Activated CD8-positive, alpha-beta T cell treated with anti-CD3 and anti-CD28 coated beads, Interleukin-2, amount 10 ng/mL, durations not matched to agents 7 days and 5 days (primary cell): ENCODE data around the gene DOCK3. TPM values are rescaled to one million over a fixed set of nuclear protein-coding genes. Genes with fewer than 3 reads are reported as not detected.
"Not testable (repeated sequence)": the region's sequence is repeated elsewhere in the genome, so short reads cannot be mapped to it uniquely, and the experiment has no call there.

Source experiments
- ATAC-seq: fragments of 150-1000 bp; cut with Tn5 transposase; one replicate; pipeline ENCODE4 v1.10.0; 2021; ENCODE audit warnings: moderate library complexity
- CTCF ChIA-PET: fragments of 350-600 bp; sonication (Branson Sonifier 250); formaldehyde crosslinking; loops from one replicate; lab custom pipeline; 2021; ENCODE audit warnings: antibody characterized with exemption; lab: Charles Lee
- POLR2A ChIA-PET: fragments of 350-600 bp; sonication (Branson Sonifier 250); formaldehyde crosslinking; loops from one replicate; lab custom pipeline; 2021; ENCODE audit warnings: antibody characterized with exemption; lab: Charles Lee
- DNase-seq: peaks from one replicate; pipeline ENCODE4 v3.0.0-alpha.2; 2020
- H3K27ac Mint-ChIP-seq: one replicate; pipeline ENCODE4 v1.8.0; 2021; ENCODE audit warnings: mild to moderate bottlenecking, mixed read lengths
- H3K27me3 Mint-ChIP-seq: one replicate; pipeline ENCODE4 v1.8.0; 2021; ENCODE audit warnings: low read depth, mixed read lengths
- H3K36me3 Mint-ChIP-seq: one replicate; pipeline ENCODE4 v1.8.0; 2021; ENCODE audit warnings: low read depth, mixed read lengths
- H3K4me1 Mint-ChIP-seq: one replicate; pipeline ENCODE4 v1.8.0; 2021; ENCODE audit warnings: low read depth, mixed read lengths
- H3K4me3 Mint-ChIP-seq: one replicate; pipeline ENCODE4 v1.8.0; 2021; ENCODE audit warnings: mild to moderate bottlenecking, mixed read lengths
- H3K9me3 Mint-ChIP-seq: one replicate; pipeline ENCODE4 v1.8.0; 2022; ENCODE audit warnings: mixed read lengths; ENCODE audit not compliant: insufficient read depth
- total RNA-seq, 2 experiments: library from RNA; stranded (reverse); gene quantifications; one replicate each; pipeline ENCODE4 v1.2.3, GENCODE V29; 2021

The DOCK3 gene
- total RNA-seq, 2 experiments from 2014 or later: 3.2 to 3.4 TPM

DNA sequence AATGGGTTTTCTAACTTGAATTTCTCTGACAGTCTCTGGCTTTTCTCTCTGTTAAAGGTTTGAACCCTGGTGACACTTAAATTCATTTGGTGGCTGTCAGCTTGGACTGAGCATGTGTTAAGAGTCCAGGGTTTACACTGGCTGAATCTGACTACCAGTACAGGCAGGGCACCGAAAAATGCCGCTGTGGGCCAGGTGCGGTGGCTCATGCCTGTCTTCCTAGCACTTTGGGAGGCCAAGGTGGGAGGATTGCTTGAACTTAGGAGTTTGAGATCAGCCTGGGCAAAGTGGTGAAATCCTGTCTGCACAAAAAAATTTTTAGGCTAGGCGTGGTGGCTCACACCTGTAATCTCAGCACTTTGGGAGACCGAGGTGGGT is 712.1 kb downstream of the DOCK3 start:
- H3K9me3 Mint-ChIP-seq: no peaks in the 10 kb centered on the region
- H3K4me3 Mint-ChIP-seq: peak overlapping the region; percentile 100
- ATAC-seq (no peak), DNase-seq (no peak)
- CTCF ChIA-PET: interaction anchor here (1.2 to 8.4 kb wide), 4 partner anchors 112 to 777 kb away, joined by 3 to 106 read pairs (median 4); partner anchors contain the start of genes DOCK3 and MAPKAPK3
- no peaks in the 10 kb centered on the region for H3K27me3 Mint-ChIP-seq
- POLR2A ChIA-PET: interaction anchor here (4.0 kb wide), 1 partner anchor 113 kb away, joined by 18 read pairs; the partner anchor contains the start of gene DCAF1
- peaks cover 62% of the 10 kb centered on the region for H3K4me1 Mint-ChIP-seq
- peaks cover 49% of the 10 kb centered on the region for H3K36me3 Mint-ChIP-seq
- peak overlapping the region; percentile 99 for H3K27ac Mint-ChIP-seq

DNA sequence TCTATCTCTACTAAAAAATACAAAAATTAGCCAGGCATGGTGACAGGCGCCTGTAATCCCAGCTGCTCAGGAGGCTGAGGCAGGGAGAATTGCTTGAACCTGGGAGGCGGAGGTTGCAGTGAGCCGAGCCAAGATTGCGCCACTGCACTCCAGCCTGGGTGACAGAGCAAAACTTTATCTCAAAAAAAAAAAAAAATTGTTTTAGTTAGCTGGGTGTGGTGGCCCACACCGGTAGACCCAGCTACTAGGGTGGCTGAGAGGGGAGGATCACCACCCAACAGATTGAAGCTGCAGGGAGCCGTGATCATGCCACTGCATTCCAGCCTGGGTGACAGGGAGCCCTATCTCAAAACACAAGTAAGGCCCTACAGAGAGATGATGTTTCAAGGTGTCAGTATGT is 712.6 kb downstream of the DOCK3 start:
- POLR2A ChIA-PET: interaction anchor here (4.0 kb wide), 1 partner anchor 113 kb away, joined by 18 read pairs; the partner anchor contains the start of gene DCAF1
- CTCF ChIA-PET: interaction anchor here (0.6 to 8.4 kb wide), 6 partner anchors 47 to 777 kb away, joined by 3 to 106 read pairs (median 6); partner anchors contain the start of gene MAPKAPK3
- DNase-seq, ATAC-seq, H3K27me3 Mint-ChIP-seq, H3K9me3 Mint-ChIP-seq: not testable (repeated sequence)
- Mint-ChIP-seq H3K4me3 (peak overlapping the region; percentile 100), H3K27ac (peak overlapping the region; percentile 99), H3K36me3 (peaks cover 51% of the 10 kb centered on the region), H3K4me1 (peaks cover 64% of the 10 kb centered on the region)

DNA sequence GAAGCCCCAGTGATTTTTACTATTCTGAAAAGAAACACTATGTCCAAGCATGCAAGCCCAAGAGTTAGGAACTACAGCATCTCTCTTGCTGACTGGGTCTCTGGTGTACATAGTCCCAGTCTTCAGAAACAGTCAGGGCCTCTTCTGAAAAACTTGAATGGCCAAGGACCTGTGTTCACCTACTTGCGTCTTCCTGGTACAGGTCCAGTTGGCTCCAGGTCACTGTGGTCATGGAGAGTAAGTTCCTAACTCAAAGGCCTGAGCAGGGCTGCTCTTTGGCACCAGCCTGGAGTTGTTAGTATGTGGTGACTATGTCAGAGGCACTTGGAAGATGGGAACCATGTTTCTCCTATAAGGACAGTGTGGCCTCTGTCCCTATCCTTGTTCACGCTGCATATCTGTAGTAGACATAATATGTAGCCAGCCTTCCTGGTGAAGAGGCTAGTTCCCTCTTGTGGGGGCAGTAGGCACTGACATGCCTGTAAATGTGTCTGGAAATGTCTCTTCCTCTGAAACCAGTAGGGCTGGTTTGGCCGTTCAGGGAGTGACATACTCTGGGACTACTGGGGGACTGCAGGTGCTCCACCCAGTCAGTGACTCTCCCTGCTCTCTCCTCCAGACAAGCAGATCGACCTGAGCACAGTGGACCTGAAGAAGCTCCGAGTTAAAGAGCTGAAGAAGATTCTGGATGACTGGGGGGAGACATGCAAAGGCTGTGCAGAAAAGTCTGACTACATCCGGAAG is 713.7 kb downstream of the DOCK3 start:
- POLR2A ChIA-PET: no interaction called here

DNA sequence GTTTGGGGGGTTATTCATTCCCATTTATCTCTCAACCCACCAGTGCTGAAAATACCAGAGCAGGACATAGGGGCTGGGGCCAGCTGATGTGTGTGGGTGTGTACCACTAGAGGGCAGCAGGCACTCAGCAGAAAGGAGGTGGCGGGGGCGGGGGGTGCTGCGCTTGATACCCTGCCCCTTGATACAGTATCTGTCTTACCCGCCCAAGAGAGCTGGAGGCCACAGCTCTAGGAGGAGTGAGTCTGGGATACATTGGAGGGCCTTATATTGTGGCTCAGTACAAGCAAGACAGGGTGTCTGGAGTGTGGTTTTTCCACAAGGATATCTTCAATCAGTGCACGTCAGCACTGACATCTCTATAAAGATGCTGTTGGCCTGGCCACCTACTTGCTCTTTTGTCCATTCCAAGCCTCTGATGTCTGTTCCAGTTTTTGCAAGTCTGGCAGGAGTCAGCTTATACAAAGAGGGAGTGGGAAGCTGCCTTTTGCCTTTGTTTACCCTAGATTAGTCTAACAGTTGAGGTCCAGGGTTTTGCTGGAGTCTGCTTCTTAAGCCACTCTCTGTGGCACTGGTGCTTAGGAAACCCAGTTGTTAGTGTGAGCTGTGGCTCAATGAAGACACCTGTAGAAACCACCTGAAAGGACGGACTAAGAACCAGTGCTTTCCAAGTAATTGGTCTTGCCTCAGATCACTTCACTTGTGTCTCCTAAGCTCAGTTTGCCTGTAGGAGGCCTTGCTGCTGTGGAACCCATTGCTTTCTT is 714.9 kb downstream of the DOCK3 start:
- CTCF ChIA-PET: interaction anchor here (0.7 to 8.4 kb wide), 32 partner anchors 8 to 820 kb away, joined by 3 to 106 read pairs (median 4); partner anchors contain the start of genes CISH, DCAF1, HEMK1 and MAPKAPK3
- no peak for ATAC-seq
- Mint-ChIP-seq H3K9me3 (no peaks in the 10 kb centered on the region), H3K27ac (no peak overlapping the region), H3K36me3 (peaks cover 60% of the 10 kb centered on the region), H3K4me1 (peaks cover 70% of the 10 kb centered on the region), H3K27me3 (no peaks in the 10 kb centered on the region), H3K4me3 (no peak overlapping the region)
- POLR2A ChIA-PET: interaction anchor here (2.3 kb wide), 1 partner anchor 778 kb away, joined by 5 read pairs; the partner anchor contains the start of gene CISH
- DNase-seq: peak; percentile 71

More for the DNA sequence above, 713.7 kb downstream of the DOCK3 start:
- DNase-seq (no peak), ATAC-seq (no peak)
- CTCF ChIA-PET: interaction anchor here (1.0 to 8.4 kb wide), 24 partner anchors 8 to 819 kb away, joined by 3 to 106 read pairs (median 8); partner anchors contain the start of genes DCAF1, HEMK1, MAPKAPK3 and TEX264
- Mint-ChIP-seq H3K4me3 (peak overlapping the region; percentile 9), H3K4me1 (peaks cover 69% of the 10 kb centered on the region), H3K27me3 (no peaks in the 10 kb centered on the region), H3K9me3 (no peaks in the 10 kb centered on the region), H3K27ac (peak overlapping the region; percentile 20), H3K36me3 (peaks cover 58% of the 10 kb centered on the region)

DNA sequence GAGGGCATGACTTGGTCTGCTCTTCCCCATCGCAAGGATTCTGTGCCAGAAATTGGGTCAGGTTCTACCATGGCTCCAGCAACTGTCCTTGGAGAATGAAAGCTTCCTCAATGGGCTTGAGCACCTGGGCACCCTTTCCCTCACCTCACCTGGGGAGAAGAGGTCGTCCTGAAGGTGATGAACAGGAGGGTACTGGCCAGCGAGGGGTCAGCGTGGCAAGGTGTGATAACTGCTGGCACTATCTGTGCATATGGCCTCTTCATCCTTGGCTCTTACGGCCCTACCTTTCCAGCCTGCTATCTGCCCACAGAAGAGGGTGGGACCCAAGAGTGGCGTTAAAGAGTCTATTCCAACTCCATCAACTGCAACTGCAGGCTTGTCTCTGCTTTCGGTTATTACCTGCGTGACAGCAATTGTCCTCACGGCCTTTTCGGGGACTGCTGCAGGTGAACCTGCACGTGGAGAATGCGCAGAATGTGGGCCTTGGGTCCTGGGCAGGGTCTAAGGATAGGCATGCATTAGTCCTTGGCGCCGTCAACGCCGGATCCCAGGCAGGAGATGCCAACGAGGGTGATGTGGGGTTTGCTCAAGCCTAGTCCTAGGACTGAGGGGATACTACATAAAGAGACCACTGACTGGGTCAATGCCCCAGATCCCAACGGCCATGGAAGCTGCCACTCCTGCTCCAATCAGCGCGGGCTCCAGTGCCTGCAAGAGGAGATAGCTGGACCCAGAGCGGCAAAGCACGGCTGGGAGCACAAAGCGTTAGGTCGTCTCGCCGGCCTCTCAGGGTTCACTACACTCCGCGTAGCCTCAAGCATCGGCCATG is 715.7 kb downstream of the DOCK3 start:
- Mint-ChIP-seq H3K9me3 (no peaks in the 10 kb centered on the region), H3K4me3 (peak overlapping the region; percentile 69), H3K4me1 (peaks cover 78% of the 10 kb centered on the region), H3K27ac (peak overlapping the region; percentile 71), H3K27me3 (no peaks in the 10 kb centered on the region), H3K36me3 (peaks cover 66% of the 10 kb centered on the region)
- ChIA-PET CTCF (interaction anchor here (0.6 to 8.4 kb wide), 26 partner anchors 10 to 821 kb away, joined by 3 to 106 read pairs (median 6); partner anchors contain the start of genes CISH, DCAF1, HEMK1 and MAPKAPK3), POLR2A (interaction anchor here (2.3 kb wide), 1 partner anchor 779 kb away, joined by 5 read pairs; the partner anchor contains the start of gene CISH)
- ATAC-seq (no peak), DNase-seq (no peak)

DNA sequence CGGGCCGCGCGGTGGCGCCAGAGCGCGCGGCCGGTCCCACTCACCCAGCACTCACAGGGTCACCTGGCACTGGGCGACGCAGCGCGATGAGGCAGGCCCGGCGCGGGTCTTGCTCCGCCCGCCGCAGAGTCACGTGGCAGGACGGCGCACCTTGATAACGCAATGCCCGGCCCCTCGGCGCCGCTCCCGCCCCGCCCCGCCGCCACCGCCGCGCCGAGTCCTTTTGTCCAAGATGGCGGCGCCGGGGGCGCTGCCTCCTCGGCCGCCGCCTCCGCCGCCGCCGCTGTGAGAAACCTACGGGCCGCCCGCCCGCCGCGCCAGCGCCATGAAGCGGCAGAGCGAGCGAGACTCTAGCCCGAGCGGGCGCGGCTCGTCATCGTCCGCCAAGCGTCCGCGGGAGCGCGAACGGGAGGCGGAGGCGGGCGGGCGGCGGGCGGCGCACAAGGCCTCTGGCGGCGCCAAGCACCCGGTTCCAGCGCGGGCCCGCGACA is 716.4 kb downstream of the DOCK3 start, which contains the start of gene RBM15B:
RBM15B (plus strand) TSS at position 211 of the 491 bp plus-strand sequence; CDS start at position 326, 115 bp downstream.
- POLR2A ChIA-PET: interaction anchor here (0.5 to 2.3 kb wide), 2 partner anchors 759 to 779 kb away, joined by 3 to 5 read pairs; partner anchors contain the start of gene CISH
- Mint-ChIP-seq H3K36me3 (peaks cover 61% of the 10 kb centered on the region), H3K9me3 (no peaks in the 10 kb centered on the region), H3K4me3 (peak within 1 kb of the TSS; percentile 83), H3K27me3 (no peaks in the 10 kb centered on the region), H3K27ac (peak within 1 kb of the TSS; percentile 94), H3K4me1 (peaks cover 79% of the 10 kb centered on the region)
- peak; percentile 98 for DNase-seq
- peak; percentile 95 for ATAC-seq
- CTCF ChIA-PET: interaction anchor here (1.2 to 8.4 kb wide), 9 partner anchors 11 to 775 kb away, joined by 3 to 106 read pairs (median 21); partner anchors contain the start of genes DCAF1, MAPKAPK3 and TEX264

DNA sequence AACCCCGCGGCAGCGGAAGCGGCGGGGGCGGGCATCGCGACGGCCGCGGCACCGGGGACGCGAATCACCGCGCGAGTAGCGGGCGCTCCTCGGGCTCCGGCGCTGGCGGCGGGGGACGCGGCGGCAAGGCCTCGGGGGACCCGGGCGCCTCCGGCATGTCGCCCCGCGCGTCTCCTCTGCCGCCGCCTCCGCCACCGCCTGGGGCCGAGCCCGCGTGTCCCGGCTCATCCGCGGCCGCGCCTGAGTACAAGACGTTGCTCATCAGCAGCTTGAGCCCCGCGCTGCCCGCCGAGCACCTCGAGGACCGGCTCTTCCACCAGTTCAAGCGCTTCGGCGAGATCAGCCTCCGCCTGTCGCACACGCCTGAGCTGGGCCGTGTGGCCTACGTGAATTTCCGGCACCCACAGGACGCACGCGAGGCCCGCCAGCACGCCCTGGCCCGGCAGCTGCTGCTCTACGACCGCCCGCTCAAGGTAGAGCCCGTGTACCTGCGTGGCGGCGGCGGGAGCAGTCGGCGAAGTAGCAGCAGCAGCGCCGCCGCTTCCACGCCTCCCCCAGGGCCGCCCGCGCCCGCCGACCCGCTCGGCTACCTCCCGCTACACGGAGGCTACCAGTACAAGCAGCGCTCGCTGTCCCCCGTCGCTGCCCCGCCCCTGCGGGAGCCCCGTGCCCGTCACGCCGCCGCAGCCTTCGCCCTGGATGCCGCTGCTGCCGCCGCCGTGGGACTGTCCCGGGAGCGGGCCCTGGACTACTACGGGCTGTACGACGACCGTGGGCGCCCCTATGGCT is 717.0 kb downstream of the DOCK3 start:
- DNase-seq (peak; percentile 67), ATAC-seq (peak; percentile 17)
- Mint-ChIP-seq H3K27ac (peak overlapping the region; percentile 94), H3K9me3 (no peaks in the 10 kb centered on the region), H3K4me3 (peak overlapping the region; percentile 83), H3K4me1 (peaks cover 79% of the 10 kb centered on the region), H3K27me3 (no peaks in the 10 kb centered on the region), H3K36me3 (peaks cover 61% of the 10 kb centered on the region)
- POLR2A ChIA-PET: interaction anchor here (0.5 to 0.6 kb wide), 2 partner anchors 278 to 760 kb away, joined by 3 read pairs; no protein-coding TSS in a partner anchor
- CTCF ChIA-PET: interaction anchor here (1.1 to 3.2 kb wide), 4 partner anchors 8 to 291 kb away, joined by 3 to 21 read pairs (median 4); no protein-coding TSS in a partner anchor

DNA sequence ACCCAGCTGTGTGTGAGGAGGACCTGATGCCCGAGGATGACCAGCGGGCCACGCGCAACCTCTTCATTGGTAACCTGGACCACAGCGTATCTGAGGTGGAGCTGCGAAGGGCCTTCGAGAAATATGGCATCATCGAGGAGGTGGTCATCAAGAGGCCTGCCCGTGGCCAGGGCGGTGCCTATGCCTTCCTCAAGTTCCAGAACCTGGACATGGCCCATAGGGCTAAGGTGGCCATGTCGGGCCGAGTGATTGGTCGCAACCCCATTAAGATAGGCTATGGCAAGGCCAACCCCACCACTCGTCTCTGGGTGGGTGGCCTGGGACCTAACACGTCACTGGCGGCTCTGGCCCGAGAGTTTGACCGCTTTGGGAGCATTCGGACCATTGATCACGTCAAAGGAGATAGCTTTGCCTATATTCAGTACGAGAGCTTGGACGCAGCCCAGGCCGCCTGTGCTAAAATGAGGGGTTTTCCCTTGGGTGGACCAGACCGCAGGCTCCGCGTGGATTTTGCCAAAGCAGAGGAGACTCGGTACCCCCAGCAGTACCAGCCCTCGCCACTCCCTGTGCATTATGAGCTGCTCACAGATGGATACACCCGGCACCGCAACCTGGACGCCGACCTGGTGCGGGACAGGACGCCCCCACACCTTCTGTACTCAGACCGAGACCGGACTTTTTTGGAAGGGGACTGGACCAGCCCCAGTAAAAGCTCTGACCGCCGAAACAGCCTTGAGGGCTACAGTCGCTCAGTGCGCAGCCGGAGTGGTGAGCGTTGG is 717.8 kb downstream of the DOCK3 start:
- Mint-ChIP-seq H3K4me1 (peaks cover 73% of the 10 kb centered on the region), H3K27me3 (no peaks in the 10 kb centered on the region), H3K9me3 (no peaks in the 10 kb centered on the region), H3K36me3 (peaks cover 63% of the 10 kb centered on the region), H3K4me3 (peak overlapping the region; percentile 83), H3K27ac (peak overlapping the region; percentile 94)
- CTCF ChIA-PET: interaction anchor here (1.1 to 1.4 kb wide), 3 partner anchors 9 to 290 kb away, joined by 3 to 5 read pairs (median 3); no protein-coding TSS in a partner anchor
- DNase-seq (no peak), ATAC-seq (no peak)
- POLR2A ChIA-PET: interaction anchor here (0.6 kb wide), 1 partner anchor 277 kb away, joined by 3 read pairs; no protein-coding TSS in a partner anchor

DNA sequence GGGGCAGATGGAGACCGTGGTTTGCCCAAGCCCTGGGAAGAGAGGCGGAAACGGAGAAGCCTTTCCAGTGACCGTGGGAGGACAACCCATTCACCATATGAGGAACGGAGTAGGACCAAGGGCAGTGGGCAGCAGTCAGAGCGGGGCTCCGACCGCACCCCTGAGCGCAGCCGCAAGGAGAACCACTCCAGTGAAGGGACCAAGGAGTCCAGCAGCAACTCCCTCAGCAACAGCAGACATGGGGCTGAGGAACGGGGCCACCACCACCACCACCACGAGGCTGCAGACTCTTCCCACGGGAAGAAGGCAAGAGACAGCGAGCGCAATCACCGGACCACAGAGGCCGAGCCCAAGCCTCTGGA is 718.4 kb downstream of the DOCK3 start:
- Mint-ChIP-seq H3K36me3 (peaks cover 57% of the 10 kb centered on the region), H3K4me3 (peak overlapping the region; percentile 83), H3K27me3 (no peaks in the 10 kb centered on the region), H3K9me3 (no peaks in the 10 kb centered on the region), H3K27ac (no peak overlapping the region), H3K4me1 (peaks cover 68% of the 10 kb centered on the region)
- DNase-seq (no peak), ATAC-seq (no peak)
- CTCF ChIA-PET: interaction anchor here (0.9 to 1.4 kb wide), 3 partner anchors 10 to 289 kb away, joined by 3 to 5 read pairs (median 4); no protein-coding TSS in a partner anchor
- POLR2A ChIA-PET: interaction anchor here (1.1 kb wide), 1 partner anchor 772 kb away, joined by 3 read pairs; no protein-coding TSS in a partner anchor
